Measurements from ENCODE around the gene BTAF1. TPM values are rescaled to one million over a fixed set of nuclear protein-coding genes. Genes with fewer than 3 reads are reported as not detected.

BTAF1 gene
- polyA plus RNA-seq, 1 donor (not counting 4 experiments of a cell fraction or from before 2014, with no cell fraction given), result 42.9 TPM

GRCh38 chr10:92076722-92077121 lies 153.2 kb downstream of the BTAF1 start:
- H3K4me1 ChIP-seq (ENCODE audit: control insufficient read depth, extremely low read depth, insufficient read depth, low read length), result peaks cover 3% of the 10 kb centered on the region
- no peaks in the 10 kb centered on the region for H3K9me3 ChIP-seq (ENCODE audit: control insufficient read depth, low read depth, low read length)
- no peak overlapping the region for H3K4me3 ChIP-seq (ENCODE audit: control insufficient read depth in 2 of 3, extremely low read depth in 1 of 3, insufficient read depth in 2 of 3, low read depth in 1 of 3, low read length in 3 of 3)
- no peaks in the 10 kb centered on the region for H3K79me2 ChIP-seq (ENCODE audit: control insufficient read depth, insufficient read depth, low read length)
- no peak overlapping the region for H3K9ac ChIP-seq (ENCODE audit: control insufficient read depth, extremely low read depth, insufficient read depth, low read length)
- H3K36me3 ChIP-seq (ENCODE audit: control insufficient read depth in 2 of 2, extremely low read depth in 1 of 2, insufficient read depth in 2 of 2, low read length in 2 of 2), result peaks cover 0 to 2% of the 10 kb centered on the region in 2 experiments
- dilution Hi-C loops (cut with MboI; ENCODE audit: extremely low pct_ligation_motif_present, low sequenced_read_pairs), result no loop called here
- H4K20me1 ChIP-seq (ENCODE audit: control insufficient read depth, extremely low read depth, insufficient read depth, low read length), result no peaks in the 10 kb centered on the region
- FAIRE-seq (no peak), DNase-seq (ENCODE audit: low read depth, low spot score) (no peak)
- H2AFZ ChIP-seq (ENCODE audit: control insufficient read depth, low read length), result no peak overlapping the region
- no peaks in the 10 kb centered on the region for H3K9me1 ChIP-seq (ENCODE audit: control insufficient read depth, extremely low read depth, insufficient read depth, low read length)
- H3K27ac ChIP-seq (ENCODE audit: control insufficient read depth, insufficient read depth, low read length), result no peak overlapping the region
- TF ChIP-seq EZH2 (IDR thresholded peaks at IDR 0.05; ENCODE audit: low read length) (no peak), CTCF (optimal IDR thresholded peaks at IDR 0.05 in 1 of 3, IDR thresholded peaks at IDR 0.05 in 1 of 3, conservative IDR thresholded peaks at IDR 0.05 in 1 of 3; ENCODE audit: extremely low read depth in 1 of 3, insufficient read depth in 2 of 3, low read length in 3 of 3) (no peak)
- no peaks in the 10 kb centered on the region for H3K27me3 ChIP-seq (ENCODE audit: control insufficient read depth, extremely low read depth, insufficient read depth, low read length)
- H3K4me2 ChIP-seq (ENCODE audit: control insufficient read depth, extremely low read depth, insufficient read depth, low read depth, low read length), result no peak overlapping the region

- H3K4me2 ChIP-seq (ENCODE audit: control insufficient read depth, extremely low read depth, insufficient read depth, low read depth, low read length), result no peak overlapping the region
- peaks cover 3% of the 10 kb centered on the region for H3K4me1 ChIP-seq (ENCODE audit: control insufficient read depth, extremely low read depth, insufficient read depth, low read length)
- DNase-seq (ENCODE audit: low read depth, low spot score), result no peak
- no peak overlapping the region for H2AFZ ChIP-seq (ENCODE audit: control insufficient read depth, low read length)
- no peak overlapping the region for H3K4me3 ChIP-seq (ENCODE audit: control insufficient read depth in 2 of 3, extremely low read depth in 1 of 3, insufficient read depth in 2 of 3, low read depth in 1 of 3, low read length in 3 of 3)
- no peak overlapping the region for H3K9ac ChIP-seq (ENCODE audit: control insufficient read depth, extremely low read depth, insufficient read depth, low read length)
- no peak overlapping the region for H3K27ac ChIP-seq (ENCODE audit: control insufficient read depth, insufficient read depth, low read length)
- dilution Hi-C loops (cut with MboI; ENCODE audit: extremely low pct_ligation_motif_present, low sequenced_read_pairs), result no loop called here
- peak; percentile 90 for FAIRE-seq
- H3K79me2 ChIP-seq (ENCODE audit: control insufficient read depth, insufficient read depth, low read length), result no peaks in the 10 kb centered on the region
- H4K20me1 ChIP-seq (ENCODE audit: control insufficient read depth, extremely low read depth, insufficient read depth, low read length), result no peaks in the 10 kb centered on the region
- peaks cover 0 to 2% of the 10 kb centered on the region in 2 experiments for H3K36me3 ChIP-seq (ENCODE audit: control insufficient read depth in 2 of 2, extremely low read depth in 1 of 2, insufficient read depth in 2 of 2, low read length in 2 of 2)
- H3K27me3 ChIP-seq (ENCODE audit: control insufficient read depth, extremely low read depth, insufficient read depth, low read length), result no peaks in the 10 kb centered on the region
- no peaks in the 10 kb centered on the region for H3K9me3 ChIP-seq (ENCODE audit: control insufficient read depth, low read depth, low read length)
- TF ChIP-seq CTCF (optimal IDR thresholded peaks at IDR 0.05 in 1 of 3, IDR thresholded peaks at IDR 0.05 in 1 of 3, conservative IDR thresholded peaks at IDR 0.05 in 1 of 3; ENCODE audit: extremely low read depth in 1 of 3, insufficient read depth in 2 of 3, low read length in 3 of 3) (no peak), EZH2 (IDR thresholded peaks at IDR 0.05; ENCODE audit: low read length) (no peak)
- H3K9me1 ChIP-seq (ENCODE audit: control insufficient read depth, extremely low read depth, insufficient read depth, low read length), result no peaks in the 10 kb centered on the region
Measured at GRCh38 chr10:92079003-92079402, 155.4 kb downstream of the BTAF1 start.

Small RNA genes within 50 kb of the gene (small RNA-seq; reads per million reads assigned to genes)
- 0 reads per million in 3 experiments for gene AL359198.2 (ENCODE audit: insufficient read length in 3 of 3, low read depth in 3 of 3, low replicate concordance in 1 of 3)
- 0 reads per million in 3 experiments for gene RF00402 (ENCODE audit: insufficient read length in 3 of 3, low read depth in 3 of 3, low replicate concordance in 1 of 3)

Other genes starting within 250 kb of the BTAF1 start
- gene TNKS2, start 125.3 kb upstream of the BTAF1 start, polyA plus RNA-seq, result 18.6 to 35.4 TPM (median 29.7 TPM) in 3 replicates
- 0.03 to 0.22 TPM (median 0.06 TPM) in 3 replicates for gene FGFBP3, start 14.3 kb upstream of the BTAF1 start, polyA plus RNA-seq

All from keratinocyte (primary cell).